ENCODE results near the gene SETD6. TPM values are rescaled to one million over a fixed set of nuclear protein-coding genes. Genes with fewer than 3 reads are reported as not detected.

The SETD6 gene
- total and polyA plus RNA-seq, 9 of the 15 experiments (the other 6 are each of a cell fraction or from before 2014, with no cell fraction given), result 9.2 to 40.9 (median 19.8) TPM

- TF ChIP-seq REST (IDR thresholded peaks at IDR 0.05; ENCODE audit: borderline replicate concordance), result peak; percentile 52; the same call in 1 of the 2 replicates
- no peak for TF ChIP-seq REST (CRISPR knock-in tag; IDR thresholded peaks at IDR 0.05; ENCODE audit: low read depth)
- no peak for TF ChIP-seq ZNF184 (CRISPR knock-in tag; IDR thresholded peaks at IDR 0.05)
- no peak for TF ChIP-seq ZBTB2 (IDR thresholded peaks at IDR 0.05)
- peak; percentile 69; the same call in 1 of the 2 replicates for TF ChIP-seq XRCC5 (IDR thresholded peaks at IDR 0.05; ENCODE audit: low read depth, low read length)
- TF ChIP-seq, protein P1, sequence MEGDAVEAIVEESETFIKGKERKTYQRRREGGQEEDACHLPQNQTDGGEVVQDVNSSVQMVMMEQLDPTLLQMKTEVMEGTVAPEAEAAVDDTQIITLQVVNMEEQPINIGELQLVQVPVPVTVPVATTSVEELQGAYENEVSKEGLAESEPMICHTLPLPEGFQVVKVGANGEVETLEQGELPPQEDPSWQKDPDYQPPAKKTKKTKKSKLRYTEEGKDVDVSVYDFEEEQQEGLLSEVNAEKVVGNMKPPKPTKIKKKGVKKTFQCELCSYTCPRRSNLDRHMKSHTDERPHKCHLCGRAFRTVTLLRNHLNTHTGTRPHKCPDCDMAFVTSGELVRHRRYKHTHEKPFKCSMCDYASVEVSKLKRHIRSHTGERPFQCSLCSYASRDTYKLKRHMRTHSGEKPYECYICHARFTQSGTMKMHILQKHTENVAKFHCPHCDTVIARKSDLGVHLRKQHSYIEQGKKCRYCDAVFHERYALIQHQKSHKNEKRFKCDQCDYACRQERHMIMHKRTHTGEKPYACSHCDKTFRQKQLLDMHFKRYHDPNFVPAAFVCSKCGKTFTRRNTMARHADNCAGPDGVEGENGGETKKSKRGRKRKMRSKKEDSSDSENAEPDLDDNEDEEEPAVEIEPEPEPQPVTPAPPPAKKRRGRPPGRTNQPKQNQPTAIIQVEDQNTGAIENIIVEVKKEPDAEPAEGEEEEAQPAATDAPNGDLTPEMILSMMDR (IDR thresholded peaks at IDR 0.05 in 2 of 3, conservative IDR thresholded peaks at IDR 0.05 in 1 of 3; ENCODE audit: insufficient read depth in 2 of 3, low read depth in 1 of 3, low read length in 3 of 3), result peak; percentile 74 to 87 (median 86)
- TF ChIP-seq ZBTB7A (IDR thresholded peaks at IDR 0.05; ENCODE audit: borderline replicate concordance, control insufficient read depth, low read depth, low read length), result peak; percentile 72; the same call in 1 of the 2 replicates
- no peak for TF ChIP-seq ZNF347 (CRISPR knock-in tag; IDR thresholded peaks at IDR 0.05; ENCODE audit: low read depth)
- TF ChIP-seq MXI1 (IDR thresholded peaks at IDR 0.05; ENCODE audit: low read depth, low read length), result no peak
- no peak for TF ChIP-seq MAFK (IDR thresholded peaks at IDR 0.05; ENCODE audit: low read length)
- no peak for TF ChIP-seq TSC22D4 (tag; IDR thresholded peaks at IDR 0.05)
- no peak for TF ChIP-seq CHD2 (IDR thresholded peaks at IDR 0.05; ENCODE audit: low read depth, low read length)
- TF ChIP-seq SAP30 (IDR thresholded peaks at IDR 0.05; ENCODE audit: borderline replicate concordance, insufficient read depth, low read depth, low read length, poor library complexity, severe bottlenecking), result no peak
- no peak for TF ChIP-seq ZNF23 (CRISPR knock-in tag; IDR thresholded peaks at IDR 0.05)
- peak; percentile 61; the same call in 1 of the 2 replicates for TF ChIP-seq MYC (IDR thresholded peaks at IDR 0.05; ENCODE audit: low read depth, low read length)
- no peak for TF ChIP-seq MYC (CRISPR knock-in tag; IDR thresholded peaks at IDR 0.05; ENCODE audit: borderline replicate concordance, low read depth)
Observed at GRCh38 chr16:58511933-58512815, 3.1 kb upstream of the SETD6 start (continued).
